Esophagus muscularis mucosa (tissue), 4 donors: ENCODE results near the gene NOS1. TPM values are rescaled to one million over a fixed set of nuclear protein-coding genes. Genes with fewer than 3 reads are reported as not detected.
"Not testable (repeated sequence)": the region's sequence is repeated elsewhere in the genome, so short reads cannot be mapped to it uniquely, and the experiment has no call there.

Experiments
- DNase-seq: peaks from one replicate; pipeline ENCODE4 v3.0.0-alpha.2; 2017; ENCODE audit errors: extremely low spot score
- H3K27ac ChIP-seq, 4 donors: fragments of 200-600 bp; sonication (generic); replicated peaks in 1 of 4; 1 replicate in 3 of 4; 2 replicates in 1 of 4; pipeline ENCODE4 v1.5.1; 2016 to 2019; ENCODE audit warnings: mild to moderate bottlenecking in 1 of 4
- H3K27me3 ChIP-seq, 4 donors: fragments of 200-600 bp; sonication (generic); one replicate each; pipeline versions ENCODE4 v1.5.1 to v1.6.0; 2016 to 2019
- H3K36me3 ChIP-seq, 4 donors: fragments of 200-600 bp; sonication (generic); one replicate each; pipeline ENCODE4 v1.5.1; 2016 to 2019
- H3K4me1 ChIP-seq, 4 donors: fragments of 200-600 bp; sonication (generic); one replicate each; pipeline ENCODE4 v1.5.1; 2016 to 2019
- H3K4me3 ChIP-seq, 4 donors: fragments of 200-600 bp; sonication (generic); 1 replicate in 2 of 4; 2 replicates in 2 of 4; pipeline ENCODE4 v1.5.1; 2016 to 2019; ENCODE audit warnings: mild to moderate bottlenecking in 4 of 4, moderate library complexity in 1 of 4
- H3K9me3 ChIP-seq, 4 donors: fragments of 200-600 bp; sonication (generic); 1 replicate in 3 of 4; 2 replicates in 1 of 4; pipeline ENCODE4 v1.5.1; 2016 to 2019
- CTCF ChIP-seq, 3 experiments: fragments of 200-600 bp in 2 of 3; fragments of 450-650 bp in 1 of 3; sonication (generic) in 2 of 3; IDR thresholded peaks; one replicate each; pipeline ENCODE4 v1.5.1; 2017 to 2019; ENCODE audit warnings: antibody characterized with exemption in 3 of 3, mild to moderate bottlenecking in 2 of 3, moderate library complexity in 1 of 3
- EP300 ChIP-seq: sonication (generic); formaldehyde crosslinking; IDR thresholded peaks from one replicate; pipeline ENCODE4 v1.6.1; 2017; ENCODE audit warnings: antibody characterized with exemption
- POLR2A ChIP-seq: fragments of 450-650 bp; IDR thresholded peaks from one replicate; pipeline ENCODE4 v1.6.1; 2017; ENCODE audit warnings: antibody characterized with exemption, moderate library complexity, mild to moderate bottlenecking, low read depth
- POLR2AphosphoS5 ChIP-seq, 2 donors: sonication (generic); formaldehyde crosslinking; IDR thresholded peaks; one replicate each; pipeline ENCODE4 v1.6.1; 2017; ENCODE audit warnings: antibody characterized with exemption in 2 of 2
- WGBS: methylation state at CpG from one replicate; pipeline ENCODE4 v1.1.5; 2018; 5-methylcytosine and 5-hydroxymethylcytosine counted together
- intact Hi-C: fragments of 100-400 bp; cut with DNase I; formaldehyde crosslinking; loops from one replicate; pipeline ENCODE4 v1.15.1; 2023
- total RNA-seq, 4 donors: library from RNA; depleted of rRNA; stranded (reverse); fragments of >200 nt; gene quantifications; one replicate each; pipeline versions ENCODE4 v1.1.0 to v1.2.1, GENCODE V29; 2016

NOS1 gene
- total RNA-seq, 4 donors from 2014 or later = 1.7 to 4.0 (median 3.1) TPM

DNA sequence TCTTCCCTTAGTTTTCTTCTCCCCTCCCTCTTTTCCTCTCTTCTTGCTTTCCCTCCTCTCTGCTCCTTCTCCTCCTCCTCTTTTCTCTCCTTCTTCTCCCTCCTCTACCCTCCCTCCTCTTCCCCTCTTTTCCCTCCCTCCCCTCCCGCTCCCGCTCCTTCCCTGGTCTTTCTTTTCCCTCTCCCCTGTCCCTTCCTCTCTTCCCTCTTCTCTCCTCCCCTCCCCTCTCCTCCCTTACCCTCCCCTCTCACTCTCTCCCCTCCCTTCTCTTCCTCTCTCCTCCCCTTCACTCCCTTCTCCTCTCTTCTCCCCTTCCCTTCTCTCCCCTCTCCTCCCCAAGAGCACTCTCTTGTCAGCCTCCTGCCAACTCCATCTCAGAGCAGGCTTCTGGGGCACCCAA lies 153.8 kb downstream of the NOS1 start:
- no peak for TF ChIP-seq POLR2A
- no peak for TF ChIP-seq CTCF (IDR thresholded peaks at IDR 0.05)
- TF ChIP-seq EP300 = no peak
- no peak for TF ChIP-seq POLR2AphosphoS5 (IDR thresholded peaks at IDR 0.05)
- Histone ChIP-seq H3K27me3 (peaks cover 0 to 52% (median 0%) of the 10 kb centered on the region in 4 donors), H3K36me3 (no peaks in the 10 kb centered on the region), H3K4me3 (no peak overlapping the region), H3K27ac (no peak overlapping the region), H3K9me3 (no peaks in the 10 kb centered on the region), H3K4me1 (peaks cover 0 to 5% (median 1%) of the 10 kb centered on the region in 4 donors)
- intact Hi-C loops = no loop called here
- 52% methylated on average over 2 of the region's 2 CpGs for WGBS
- DNase-seq = no peak

- H3K9me3 ChIP-seq = no peaks in the 10 kb centered on the region
- intact Hi-C loops = no loop called here
- WGBS = 71% methylated on average over 9 of the region's 9 CpGs
- H3K4me3 ChIP-seq = no peak overlapping the region
- H3K27ac ChIP-seq = no peak overlapping the region
- DNase-seq = no peak
- no peaks in the 10 kb centered on the region for H3K4me1 ChIP-seq
- no peaks in the 10 kb centered on the region for H3K36me3 ChIP-seq
- TF ChIP-seq POLR2AphosphoS5 (IDR thresholded peaks at IDR 0.05) = no peak
- TF ChIP-seq POLR2A = no peak
- peaks cover 0 to 42% (median 0%) of the 10 kb centered on the region in 4 donors for H3K27me3 ChIP-seq
Observed at GRCh38 chr12:117202556-117202955, 158.9 kb downstream of the NOS1 start.

DNA sequence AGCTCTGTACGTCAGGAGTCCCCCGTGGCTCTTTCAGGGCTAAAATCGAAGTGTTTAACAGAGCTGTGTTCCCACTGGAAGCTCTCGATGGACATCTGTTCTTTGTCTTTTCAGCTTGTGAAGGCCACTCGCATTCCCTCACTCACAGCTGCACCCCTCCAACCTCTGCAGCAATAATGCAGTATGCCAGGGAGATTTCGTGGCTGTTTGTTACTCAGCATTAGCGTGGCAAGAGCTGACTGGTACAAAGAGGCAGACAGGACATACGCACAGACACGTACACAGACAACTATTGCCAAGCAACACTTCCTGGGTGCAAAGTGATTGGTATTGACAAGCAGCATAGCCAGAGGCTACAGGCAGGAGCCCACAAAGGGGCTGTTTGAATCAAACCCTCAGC lies 159.4 kb downstream of the NOS1 start:
- no peak for DNase-seq
- Histone ChIP-seq H3K36me3 (no peaks in the 10 kb centered on the region), H3K27ac (no peak overlapping the region), H3K9me3 (no peaks in the 10 kb centered on the region), H3K27me3 (peaks cover 0 to 37% (median 0%) of the 10 kb centered on the region in 4 donors), H3K4me3 (no peak overlapping the region), H3K4me1 (no peaks in the 10 kb centered on the region)
- 89% methylated on average over 9 of the region's 9 CpGs for WGBS
- intact Hi-C loops = no loop called here
- TF ChIP-seq EP300 = no peak
- no peak for TF ChIP-seq POLR2A
- no peak for TF ChIP-seq CTCF (IDR thresholded peaks at IDR 0.05)
- TF ChIP-seq POLR2AphosphoS5 (IDR thresholded peaks at IDR 0.05) = no peak

- DNase-seq, H3K4me1 ChIP-seq, H3K4me3 ChIP-seq, H3K27ac ChIP-seq, H3K36me3 ChIP-seq, H3K9me3 ChIP-seq, intact Hi-C loops: not testable (repeated sequence)
- H3K27me3 ChIP-seq = peaks cover 0 to 22% (median 0%) of the 10 kb centered on the region in 4 donors
- 86% methylated on average over 8 of the region's 8 CpGs for WGBS
Observed at GRCh38 chr12:117199956-117200744, 161.3 kb downstream of the NOS1 start.

DNA sequence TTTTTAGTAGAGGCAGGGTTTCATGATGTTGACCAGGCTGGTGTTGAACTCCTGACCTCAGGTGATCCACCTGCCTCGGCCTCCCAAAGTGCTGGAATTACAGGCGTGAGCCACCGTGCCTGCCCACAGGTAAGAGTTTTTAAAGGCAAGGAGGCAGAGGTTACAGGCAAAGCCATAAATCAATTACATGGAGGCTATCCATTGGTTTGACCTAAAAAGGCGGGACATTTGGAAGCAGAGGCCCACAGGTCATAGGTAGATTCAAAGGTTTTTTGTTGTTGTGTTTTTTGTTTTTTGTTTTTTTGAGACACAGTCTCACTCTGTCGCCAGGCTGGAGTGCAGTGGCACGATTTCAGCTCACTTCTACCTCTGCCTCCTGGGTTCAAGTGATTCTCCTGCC lies 165.1 kb downstream of the NOS1 start:
- H3K4me3 ChIP-seq, DNase-seq, H3K4me1 ChIP-seq, H3K27me3 ChIP-seq, H3K36me3 ChIP-seq, H3K27ac ChIP-seq, H3K9me3 ChIP-seq, intact Hi-C loops: not testable (repeated sequence)
- WGBS = 90% methylated on average over 6 of the region's 6 CpGs

- H3K27ac ChIP-seq, DNase-seq, H3K4me1 ChIP-seq, H3K9me3 ChIP-seq, H3K4me3 ChIP-seq, H3K36me3 ChIP-seq, H3K27me3 ChIP-seq, intact Hi-C loops: not testable (repeated sequence)
- 91% methylated on average over 9 of the region's 9 CpGs for WGBS
Observed at GRCh38 chr12:117195027-117195426, 166.4 kb downstream of the NOS1 start.

GRCh38 chr12:117193903-117194302 lies 167.5 kb downstream of the NOS1 start:
- H3K27me3 ChIP-seq = no peaks in the 10 kb centered on the region
- H3K4me1 ChIP-seq = peaks cover 12 to 16% (median 13%) of the 10 kb centered on the region in 4 donors
- no peaks in the 10 kb centered on the region for H3K9me3 ChIP-seq
- TF ChIP-seq POLR2AphosphoS5 (IDR thresholded peaks at IDR 0.05) (no peak), POLR2A (no peak), CTCF (IDR thresholded peaks at IDR 0.05) (no peak), EP300 (no peak)
- intact Hi-C loops = no loop called here
- WGBS = 94% methylated on average over 3 of the region's 3 CpGs
- no peak overlapping the region for H3K27ac ChIP-seq
- H3K36me3 ChIP-seq = no peaks in the 10 kb centered on the region
- no peak overlapping the region for H3K4me3 ChIP-seq
- no peak for DNase-seq

- DNase-seq, H3K36me3 ChIP-seq, intact Hi-C loops, H3K9me3 ChIP-seq, H3K27me3 ChIP-seq, H3K4me3 ChIP-seq, H3K27ac ChIP-seq: not testable (repeated sequence)
- WGBS = 93% methylated on average over 9 of the region's 9 CpGs
- peaks cover 16 to 25% (median 20%) of the 10 kb centered on the region in 4 donors for H3K4me1 ChIP-seq
Observed at GRCh38 chr12:117192581-117192980, 168.8 kb downstream of the NOS1 start.
